BJ (cell line): ENCODE measurements around the gene BNIP1. TPM values are rescaled to one million over a fixed set of nuclear protein-coding genes. Genes with fewer than 3 reads are reported as not detected.
"Not testable (repeated sequence)": the region's sequence is repeated elsewhere in the genome, so short reads cannot be mapped to it uniquely, and the experiment has no call there.

ENCODE experiments used
- CTCF ChIA-PET: fragments of 350-600 bp; formaldehyde crosslinking; extraction: SDS; loops from one replicate; lab custom pipeline; 2021; ENCODE audit warnings: antibody characterized with exemption, inconsistent platforms; lab: Yijun Ruan, JAX
- POLR2A ChIA-PET: fragments of 300-600 bp; sonication (Branson Sonifier 250); formaldehyde crosslinking; extraction: SDS; loops from one replicate; lab custom pipeline; 2021; ENCODE audit warnings: antibody characterized with exemption; lab: Charles Lee
- DNase-seq: peaks from one replicate; pipeline ENCODE4 v3.0.0-alpha.2; 2011; ENCODE audit warnings: low read depth
- H3K27me3 ChIP-seq: 2 replicates; pipeline ENCODE4 v1.6.0; 2011; ENCODE audit warnings: low read length; ENCODE audit not compliant: control insufficient read depth, insufficient read depth
- H3K36me3 ChIP-seq: 2 replicates; pipeline ENCODE4 v1.5.1; 2011; ENCODE audit warnings: low read length; ENCODE audit not compliant: control insufficient read depth, insufficient read depth
- H3K4me3 ChIP-seq: 2 replicates; pipeline ENCODE4 v1.5.1; 2011; ENCODE audit warnings: low read depth, mild to moderate bottlenecking, control low read depth, low read length
- CTCF ChIP-seq: IDR thresholded peaks from 2 replicates; pipeline ENCODE4 v1.5.1; 2011; ENCODE audit warnings: low read depth, mild to moderate bottlenecking, control low read depth, inconsistent platforms, low read length, moderate library complexity; ENCODE audit not compliant: insufficient read depth
- polyA plus RNA-seq: library from polyadenylated mRNA; depleted of rRNA; stranded (reverse); fragments of >200 nt; gene quantifications from 2 replicates; pipeline ENCODE4 v1.2.3, GENCODE V29; 2011

Gene BNIP1
- polyA plus RNA-seq, 1 experiment, result 16.8 TPM

GRCh38 chr5:173103411-173103810 is 40.9 kb upstream of the BNIP1 start:
- DNase-seq, result no peak
- CTCF ChIA-PET, result interaction anchor here (1.1 kb wide), 1 partner anchor 93 kb away, joined by 3 read pairs; no protein-coding TSS in a partner anchor

GRCh38 chr5:173108914-173109313 is 35.4 kb upstream of the BNIP1 start:
- Histone ChIP-seq H3K4me3 (no peak overlapping the region), H3K27me3 (no peaks in the 10 kb centered on the region), H3K36me3 (peaks cover 6% of the 10 kb centered on the region)
- ChIA-PET CTCF (interaction anchor here (1.5 kb wide), 1 partner anchor 36 kb away, joined by 4 read pairs; the partner anchor contains the start of gene BNIP1), POLR2A (interaction anchor here (0.6 kb wide), 1 partner anchor 32 kb away, joined by 3 read pairs; no protein-coding TSS in a partner anchor)
- TF ChIP-seq CTCF, result no peak
- DNase-seq, result no peak

More at GRCh38 chr5:173103411-173103810, 40.9 kb upstream of the BNIP1 start:
- TF ChIP-seq CTCF, result no peak
- Histone ChIP-seq H3K27me3 (no peaks in the 10 kb centered on the region), H3K36me3 (peaks cover 5% of the 10 kb centered on the region; the same call in 1 of the 2 replicates), H3K4me3 (no peak overlapping the region)
- POLR2A ChIA-PET, result interaction anchor here (0.5 kb wide), 1 partner anchor 41 kb away, joined by 3 read pairs; no protein-coding TSS in a partner anchor

GRCh38 chr5:173114536-173114935 is 29.8 kb upstream of the BNIP1 start:
- Histone ChIP-seq H3K4me3 (no peak overlapping the region), H3K36me3 (peaks cover 6% of the 10 kb centered on the region), H3K27me3 (no peaks in the 10 kb centered on the region)
- no peak for DNase-seq
- ChIA-PET POLR2A (no interaction called here), CTCF (interaction anchor here (1.0 kb wide), 1 partner anchor 9 kb away, joined by 3 read pairs; no protein-coding TSS in a partner anchor)
- TF ChIP-seq CTCF, result no peak

GRCh38 chr5:173119719-173120118 is 24.6 kb upstream of the BNIP1 start:
- Histone ChIP-seq H3K36me3 (peaks cover 2% of the 10 kb centered on the region; the same call in 1 of the 2 replicates), H3K27me3 (no peaks in the 10 kb centered on the region), H3K4me3 (no peak overlapping the region)
- POLR2A ChIA-PET, result no interaction called here
- DNase-seq, result no peak
- no peak for TF ChIP-seq CTCF
- CTCF ChIA-PET, result no interaction called here

GRCh38 chr5:173123416-173123815 is 20.9 kb upstream of the BNIP1 start:
- no peak for TF ChIP-seq CTCF
- Histone ChIP-seq H3K36me3 (peaks cover 2% of the 10 kb centered on the region; the same call in 1 of the 2 replicates), H3K4me3 (no peak overlapping the region), H3K27me3 (no peaks in the 10 kb centered on the region)
- ChIA-PET CTCF (interaction anchor here (0.6 to 1.0 kb wide), 4 partner anchors 9 to 130 kb away, joined by 3 to 4 read pairs (median 3); no protein-coding TSS in a partner anchor), POLR2A (no interaction called here)
- DNase-seq, result no peak

GRCh38 chr5:173132166-173132565 is 12.2 kb upstream of the BNIP1 start:
- H3K36me3 ChIP-seq, H3K27me3 ChIP-seq, POLR2A ChIA-PET, DNase-seq, H3K4me3 ChIP-seq: not testable (repeated sequence)
- CTCF ChIA-PET, result interaction anchor here (0.6 to 1.0 kb wide), 2 partner anchors 8 to 35 kb away, joined by 3 read pairs; no protein-coding TSS in a partner anchor
